GM18867 (cell line): ENCODE results near the gene LUZP2.

Experiments
- ATAC-seq: cut with Tn5 transposase; IDR thresholded peaks from one replicate; pipeline ENCODE4 v1.9.1; 2021; ENCODE audit warnings: mild to moderate bottlenecking, moderate library complexity; ENCODE audit not compliant: unreplicated experiment

The LUZP2 gene

GRCh38 chr11:24560324-24560723, 63.5 kb downstream of the LUZP2 start:
- ATAC-seq = no peak

- no peak for ATAC-seq
These were observed 70.5 kb downstream of the LUZP2 start for GRCh38 chr11:24567380-24567779.

GRCh38 chr11:24572376-24572775, 75.5 kb downstream of the LUZP2 start:
- no peak for ATAC-seq

- no peak for ATAC-seq
These were observed 77.6 kb downstream of the LUZP2 start for GRCh38 chr11:24574461-24574860.

GRCh38 chr11:24575392-24575791, 78.5 kb downstream of the LUZP2 start:
- ATAC-seq = no peak

GRCh38 chr11:24585192-24585591, 88.3 kb downstream of the LUZP2 start:
- ATAC-seq = no peak

GRCh38 chr11:24587635-24588034, 90.8 kb downstream of the LUZP2 start:
- ATAC-seq = no peak

- no peak for ATAC-seq
These were observed 91.2 kb downstream of the LUZP2 start for GRCh38 chr11:24588081-24588480.

GRCh38 chr11:24589064-24589463, 92.2 kb downstream of the LUZP2 start:
- no peak for ATAC-seq

- ATAC-seq = no peak
These were observed 94.4 kb downstream of the LUZP2 start for GRCh38 chr11:24591283-24591682.

GRCh38 chr11:24592360-24592759, 95.5 kb downstream of the LUZP2 start:
- no peak for ATAC-seq

GRCh38 chr11:24593332-24593731, 96.5 kb downstream of the LUZP2 start:
- no peak for ATAC-seq

- no peak for ATAC-seq
These were observed 97.5 kb downstream of the LUZP2 start for GRCh38 chr11:24594401-24594800.

GRCh38 chr11:24598641-24599040, 101.8 kb downstream of the LUZP2 start:
- no peak for ATAC-seq

GRCh38 chr11:24609192-24610119, 112.6 kb downstream of the LUZP2 start:
- ATAC-seq = no peak

- no peak for ATAC-seq
These were observed 118.8 kb downstream of the LUZP2 start for GRCh38 chr11:24615451-24616160.

GRCh38 chr11:24617856-24618255, 121.0 kb downstream of the LUZP2 start:
- ATAC-seq = no peak

GRCh38 chr11:24619900-24620299, 123.0 kb downstream of the LUZP2 start:
- ATAC-seq = no peak

GRCh38 chr11:24622262-24622661, 125.4 kb downstream of the LUZP2 start:
- ATAC-seq = no peak

- no peak for ATAC-seq
These were observed 126.3 kb downstream of the LUZP2 start for GRCh38 chr11:24623121-24623520.

GRCh38 chr11:24624432-24624831, 127.6 kb downstream of the LUZP2 start:
- no peak for ATAC-seq

GRCh38 chr11:24625975-24626374, 129.1 kb downstream of the LUZP2 start:
- ATAC-seq = no peak
